ENCODE data around the gene OR5H14. TPM values are rescaled to one million over a fixed set of nuclear protein-coding genes. Genes with fewer than 3 reads are reported as not detected.
A peak's percentile ranks its signal among the peaks of the same experiment; 100 is the strongest.
"Not testable (repeated sequence)": the region's sequence is repeated elsewhere in the genome, so short reads cannot be mapped to it uniquely, and the experiment has no call there.

OR5H14 gene
- polyA plus RNA-seq, 1 donor from 2014 or later = not detected

DNA sequence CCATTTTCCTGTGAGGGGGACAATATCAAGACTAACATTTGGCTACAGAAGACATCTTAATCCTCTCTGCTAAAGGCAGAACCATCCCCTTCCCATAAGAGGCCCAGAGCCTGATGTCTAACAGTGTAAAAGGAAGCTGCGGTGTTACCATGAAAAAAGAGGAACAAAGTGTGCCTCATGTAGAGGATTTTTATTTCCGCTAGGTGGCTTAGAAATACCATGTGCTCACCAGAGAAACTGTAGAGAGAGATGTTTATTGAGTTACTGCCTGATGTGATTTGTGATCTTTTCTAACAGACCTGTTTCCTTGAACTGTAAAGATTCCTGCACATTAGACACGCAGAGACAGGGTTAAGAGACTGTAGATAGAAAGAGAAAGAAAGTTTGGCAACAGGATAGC lies 41.3 kb downstream of the OR5H14 start:
- no peaks in the 10 kb centered on the region for H3K36me3 ChIP-seq (ENCODE audit: insufficient read depth, low read length)
- no peaks in the 10 kb centered on the region for H4K20me1 ChIP-seq (ENCODE audit: insufficient read depth)
- no peak overlapping the region for H3K9ac ChIP-seq (ENCODE audit: low read length)
- no peaks in the 10 kb centered on the region for H3K9me2 ChIP-seq (ENCODE audit: insufficient read depth, low read length)
- no peaks in the 10 kb centered on the region for H3K79me2 ChIP-seq (replicated peaks; ENCODE audit: insufficient read depth, low read length)
- no peak overlapping the region for H3K27ac ChIP-seq (ENCODE audit: low read length)
- no peaks in the 10 kb centered on the region for H3K27me3 ChIP-seq (ENCODE audit: insufficient read depth, low read depth, low read length)
- no peaks in the 10 kb centered on the region for H3F3A ChIP-seq (ENCODE audit: insufficient read depth, low read length, poor library complexity, severe bottlenecking)
- no peak overlapping the region for H2AFZ ChIP-seq (ENCODE audit: low read depth, low read length)
- TF ChIP-seq, protein P1, sequence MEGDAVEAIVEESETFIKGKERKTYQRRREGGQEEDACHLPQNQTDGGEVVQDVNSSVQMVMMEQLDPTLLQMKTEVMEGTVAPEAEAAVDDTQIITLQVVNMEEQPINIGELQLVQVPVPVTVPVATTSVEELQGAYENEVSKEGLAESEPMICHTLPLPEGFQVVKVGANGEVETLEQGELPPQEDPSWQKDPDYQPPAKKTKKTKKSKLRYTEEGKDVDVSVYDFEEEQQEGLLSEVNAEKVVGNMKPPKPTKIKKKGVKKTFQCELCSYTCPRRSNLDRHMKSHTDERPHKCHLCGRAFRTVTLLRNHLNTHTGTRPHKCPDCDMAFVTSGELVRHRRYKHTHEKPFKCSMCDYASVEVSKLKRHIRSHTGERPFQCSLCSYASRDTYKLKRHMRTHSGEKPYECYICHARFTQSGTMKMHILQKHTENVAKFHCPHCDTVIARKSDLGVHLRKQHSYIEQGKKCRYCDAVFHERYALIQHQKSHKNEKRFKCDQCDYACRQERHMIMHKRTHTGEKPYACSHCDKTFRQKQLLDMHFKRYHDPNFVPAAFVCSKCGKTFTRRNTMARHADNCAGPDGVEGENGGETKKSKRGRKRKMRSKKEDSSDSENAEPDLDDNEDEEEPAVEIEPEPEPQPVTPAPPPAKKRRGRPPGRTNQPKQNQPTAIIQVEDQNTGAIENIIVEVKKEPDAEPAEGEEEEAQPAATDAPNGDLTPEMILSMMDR (IDR thresholded peaks at IDR 0.05; ENCODE audit: poor library complexity, severe bottlenecking) = peak; percentile 18
- no peak for TF ChIP-seq EP300 (conservative IDR thresholded peaks at IDR 0.05; ENCODE audit: poor library complexity, severe bottlenecking)
- TF ChIP-seq POLR2AphosphoS5 (IDR thresholded peaks at IDR 0.05) = no peak
- TF ChIP-seq, protein P2, sequence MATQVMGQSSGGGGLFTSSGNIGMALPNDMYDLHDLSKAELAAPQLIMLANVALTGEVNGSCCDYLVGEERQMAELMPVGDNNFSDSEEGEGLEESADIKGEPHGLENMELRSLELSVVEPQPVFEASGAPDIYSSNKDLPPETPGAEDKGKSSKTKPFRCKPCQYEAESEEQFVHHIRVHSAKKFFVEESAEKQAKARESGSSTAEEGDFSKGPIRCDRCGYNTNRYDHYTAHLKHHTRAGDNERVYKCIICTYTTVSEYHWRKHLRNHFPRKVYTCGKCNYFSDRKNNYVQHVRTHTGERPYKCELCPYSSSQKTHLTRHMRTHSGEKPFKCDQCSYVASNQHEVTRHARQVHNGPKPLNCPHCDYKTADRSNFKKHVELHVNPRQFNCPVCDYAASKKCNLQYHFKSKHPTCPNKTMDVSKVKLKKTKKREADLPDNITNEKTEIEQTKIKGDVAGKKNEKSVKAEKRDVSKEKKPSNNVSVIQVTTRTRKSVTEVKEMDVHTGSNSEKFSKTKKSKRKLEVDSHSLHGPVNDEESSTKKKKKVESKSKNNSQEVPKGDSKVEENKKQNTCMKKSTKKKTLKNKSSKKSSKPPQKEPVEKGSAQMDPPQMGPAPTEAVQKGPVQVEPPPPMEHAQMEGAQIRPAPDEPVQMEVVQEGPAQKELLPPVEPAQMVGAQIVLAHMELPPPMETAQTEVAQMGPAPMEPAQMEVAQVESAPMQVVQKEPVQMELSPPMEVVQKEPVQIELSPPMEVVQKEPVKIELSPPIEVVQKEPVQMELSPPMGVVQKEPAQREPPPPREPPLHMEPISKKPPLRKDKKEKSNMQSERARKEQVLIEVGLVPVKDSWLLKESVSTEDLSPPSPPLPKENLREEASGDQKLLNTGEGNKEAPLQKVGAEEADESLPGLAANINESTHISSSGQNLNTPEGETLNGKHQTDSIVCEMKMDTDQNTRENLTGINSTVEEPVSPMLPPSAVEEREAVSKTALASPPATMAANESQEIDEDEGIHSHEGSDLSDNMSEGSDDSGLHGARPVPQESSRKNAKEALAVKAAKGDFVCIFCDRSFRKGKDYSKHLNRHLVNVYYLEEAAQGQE (IDR thresholded peaks at IDR 0.05; ENCODE audit: borderline replicate concordance) = no peak
- TF ChIP-seq TAF1 (IDR thresholded peaks at IDR 0.05; ENCODE audit: low read depth) = no peak
- TF ChIP-seq RAD21 (conservative IDR thresholded peaks at IDR 0.05) = no peak
- no peak for TF ChIP-seq MXI1 (conservative IDR thresholded peaks at IDR 0.05; ENCODE audit: poor library complexity, severe bottlenecking)
- no peak for TF ChIP-seq SMC3 (conservative IDR thresholded peaks at IDR 0.05; ENCODE audit: poor library complexity)
- H3K4me2 ChIP-seq (ENCODE audit: low read length) = no peak overlapping the region
- no peaks in the 10 kb centered on the region for H3K9me3 ChIP-seq (ENCODE audit: low read length)
- H3K4me3 ChIP-seq (ENCODE audit: low read length) = no peak overlapping the region

DNA sequence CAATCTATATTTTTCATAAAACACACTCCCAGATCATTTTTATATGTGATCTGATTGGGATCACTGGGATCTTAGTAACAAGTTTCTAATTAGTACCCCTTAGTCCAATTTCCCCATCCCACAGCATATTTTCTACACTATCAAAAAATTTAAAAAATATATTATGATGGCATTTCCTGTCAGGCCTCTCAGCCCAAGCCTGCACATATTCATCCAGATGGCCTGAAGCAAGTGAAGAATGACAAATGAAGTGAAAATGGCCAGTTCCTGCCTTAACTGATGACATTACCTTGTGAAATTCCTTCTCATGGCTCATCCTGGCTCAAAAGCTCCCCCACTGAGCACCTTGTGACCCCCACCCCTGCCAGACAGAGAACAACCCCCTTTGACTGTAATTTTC lies 43.6 kb downstream of the OR5H14 start:
- H3F3A ChIP-seq (ENCODE audit: insufficient read depth, low read length, poor library complexity, severe bottlenecking); H3K9ac ChIP-seq (ENCODE audit: low read length): not testable (repeated sequence)

DNA sequence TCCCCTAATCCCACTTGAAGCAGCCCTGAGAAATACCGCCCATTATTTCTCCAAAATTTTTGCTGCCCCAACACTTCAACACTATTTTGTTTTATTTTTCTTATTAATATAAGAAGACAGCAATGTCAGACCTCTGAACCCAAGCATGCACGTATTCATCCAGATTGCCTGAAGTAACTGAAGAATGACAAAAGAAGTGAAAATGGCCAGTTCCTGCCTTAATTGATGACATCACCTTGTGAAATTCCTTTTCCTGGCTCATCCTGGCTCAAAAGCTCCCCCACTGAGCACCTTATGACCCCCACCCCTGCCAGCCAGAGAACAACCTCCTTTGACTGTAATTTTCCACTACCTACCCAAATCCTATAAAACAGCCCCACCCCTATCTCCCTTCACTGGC lies 49.0 kb downstream of the OR5H14 start:
- H3K36me3 ChIP-seq (ENCODE audit: insufficient read depth, low read length); H3K4me2 ChIP-seq (ENCODE audit: low read length); H3K9ac ChIP-seq (ENCODE audit: low read length); H3K4me3 ChIP-seq (ENCODE audit: low read length); H3K9me2 ChIP-seq (ENCODE audit: insufficient read depth, low read length); H3K79me2 ChIP-seq (replicated peaks; ENCODE audit: insufficient read depth, low read length); H4K20me1 ChIP-seq (ENCODE audit: insufficient read depth); H3K9me3 ChIP-seq (ENCODE audit: low read length); H3K27me3 ChIP-seq (ENCODE audit: insufficient read depth, low read depth, low read length); H3K27ac ChIP-seq (ENCODE audit: low read length); H2AFZ ChIP-seq (ENCODE audit: low read depth, low read length); H3F3A ChIP-seq (ENCODE audit: insufficient read depth, low read length, poor library complexity, severe bottlenecking): not testable (repeated sequence)

More for the DNA sequence above, 43.6 kb downstream of the OR5H14 start:
- H3K27ac ChIP-seq (ENCODE audit: low read length); H3K9me3 ChIP-seq (ENCODE audit: low read length); H3K79me2 ChIP-seq (replicated peaks; ENCODE audit: insufficient read depth, low read length); H3K27me3 ChIP-seq (ENCODE audit: insufficient read depth, low read depth, low read length); H4K20me1 ChIP-seq (ENCODE audit: insufficient read depth); H3K36me3 ChIP-seq (ENCODE audit: insufficient read depth, low read length); H3K4me3 ChIP-seq (ENCODE audit: low read length); H3K4me2 ChIP-seq (ENCODE audit: low read length); H2AFZ ChIP-seq (ENCODE audit: low read depth, low read length); H3K9me2 ChIP-seq (ENCODE audit: insufficient read depth, low read length): not testable (repeated sequence)
